Endodermal cell (in vitro differentiated cells): ENCODE data around the gene ANXA4. TPM values are rescaled to one million over a fixed set of nuclear protein-coding genes. Genes with fewer than 3 reads are reported as not detected.

Experiments used
- DNase-seq: peaks from one replicate; pipeline ENCODE4 v3.0.0-alpha.2; 2017
- H3K27ac ChIP-seq: 2 replicates; pipeline ENCODE4 v1.5.1; 2013; ENCODE audit warnings: mild to moderate bottlenecking, low read depth, low read length, moderate library complexity
- H3K27me3 ChIP-seq: 2 replicates; pipeline ENCODE4 v1.6.1; 2013; ENCODE audit warnings: mild to moderate bottlenecking, low read length, moderate library complexity; ENCODE audit not compliant: insufficient read depth, control insufficient read depth, poor library complexity, severe bottlenecking
- H3K36me3 ChIP-seq: 2 replicates; pipeline ENCODE4 v1.7.0; 2013; ENCODE audit warnings: mild to moderate bottlenecking, low read length, moderate library complexity; ENCODE audit not compliant: control insufficient read depth, insufficient read depth
- H3K4me1 ChIP-seq: one replicate; pipeline ENCODE4 v1.7.0; 2013; ENCODE audit warnings: low read length; ENCODE audit not compliant: control insufficient read depth, insufficient read depth
- H3K4me3 ChIP-seq: 2 replicates; pipeline ENCODE4 v1.5.1; 2013; ENCODE audit warnings: mild to moderate bottlenecking, low read length, moderate library complexity
- H3K9ac ChIP-seq: 2 replicates; pipeline ENCODE4 v1.6.1; 2013; ENCODE audit warnings: mild to moderate bottlenecking, low read length, moderate library complexity; ENCODE audit not compliant: poor library complexity, severe bottlenecking; ENCODE audit errors: extremely low read depth
- H3K9me3 ChIP-seq: 2 replicates; pipeline ENCODE4 v1.6.1; 2013; ENCODE audit warnings: mild to moderate bottlenecking, low read length, moderate library complexity; ENCODE audit not compliant: control insufficient read depth
- H3K27ac Mint-ChIP-seq: 2 replicates; pipeline ENCODE4 v1.8.0; 2020; ENCODE audit warnings: mixed read lengths
- H3K27me3 Mint-ChIP-seq: 2 replicates; pipeline ENCODE4 v1.8.0; 2021; ENCODE audit warnings: mild to moderate bottlenecking, mixed read lengths; ENCODE audit not compliant: insufficient read depth
- H3K36me3 Mint-ChIP-seq: 2 replicates; pipeline ENCODE4 v1.8.0; 2020; ENCODE audit warnings: low read depth, mixed read lengths
- H3K4me1 Mint-ChIP-seq: 2 replicates; pipeline ENCODE4 v1.8.0; 2020; ENCODE audit warnings: mixed read lengths
- H3K4me3 Mint-ChIP-seq: 2 replicates; pipeline ENCODE4 v1.8.0; 2020; ENCODE audit warnings: mild to moderate bottlenecking, moderate library complexity, mixed read lengths
- H3K9me3 Mint-ChIP-seq: 2 replicates; pipeline ENCODE4 v1.8.0; 2020; ENCODE audit warnings: mild to moderate bottlenecking, mixed read lengths
- WGBS, 2 experiments: methylation state at CpG; one replicate each; pipeline versions ENCODE4 v1.1.5 to v1.1.7; 2013; ENCODE audit warnings: missing lambda C conversion rate in 2 of 2, mixed read lengths in 1 of 2; ENCODE audit not compliant: insufficient coverage in 1 of 2, insufficient read length in 1 of 2; 5-methylcytosine and 5-hydroxymethylcytosine counted together
- total RNA-seq, 2 donors: library from RNA; stranded (reverse); fragmentation: NEBNext Ultra II Directional in 1 of 2; extraction: Animal tissue kit (Norgen Biotek cat#: 25700) in 1 of 2; gene quantifications; 2 replicates in 1 of 2; 3 replicates in 1 of 2; pipeline ENCODE4 v1.2.1, GENCODE V29; 2021
- TF ChIP-seq, protein P1 (sequence below): fragments of 200-600 bp; sonication (generic); conservative IDR thresholded peaks from 2 replicates; pipeline ENCODE4 v1.5.0; 2021; ENCODE audit warnings: antibody characterized with exemption, mild to moderate bottlenecking

The ANXA4 gene
- total RNA-seq, 2 donors from 2014 or later, result 18.0 to 21.4 TPM

- DNase-seq, result no peak
- H3K4me1 ChIP-seq, result no peaks in the 10 kb centered on the region
- no peak overlapping the region for H3K4me3 ChIP-seq
- H3K27ac Mint-ChIP-seq, result no peak overlapping the region
- H3K4me3 Mint-ChIP-seq, result no peak overlapping the region
- H3K36me3 Mint-ChIP-seq, result no peaks in the 10 kb centered on the region
- no peaks in the 10 kb centered on the region for H3K9me3 Mint-ChIP-seq
- no peaks in the 10 kb centered on the region for H3K9me3 ChIP-seq
- no peaks in the 10 kb centered on the region for H3K27me3 Mint-ChIP-seq
- no peaks in the 10 kb centered on the region for H3K36me3 ChIP-seq
- WGBS, 2 experiments, result 91 to 100% methylated on average over 5 of the region's 5 CpGs
- TF ChIP-seq, protein P1, sequence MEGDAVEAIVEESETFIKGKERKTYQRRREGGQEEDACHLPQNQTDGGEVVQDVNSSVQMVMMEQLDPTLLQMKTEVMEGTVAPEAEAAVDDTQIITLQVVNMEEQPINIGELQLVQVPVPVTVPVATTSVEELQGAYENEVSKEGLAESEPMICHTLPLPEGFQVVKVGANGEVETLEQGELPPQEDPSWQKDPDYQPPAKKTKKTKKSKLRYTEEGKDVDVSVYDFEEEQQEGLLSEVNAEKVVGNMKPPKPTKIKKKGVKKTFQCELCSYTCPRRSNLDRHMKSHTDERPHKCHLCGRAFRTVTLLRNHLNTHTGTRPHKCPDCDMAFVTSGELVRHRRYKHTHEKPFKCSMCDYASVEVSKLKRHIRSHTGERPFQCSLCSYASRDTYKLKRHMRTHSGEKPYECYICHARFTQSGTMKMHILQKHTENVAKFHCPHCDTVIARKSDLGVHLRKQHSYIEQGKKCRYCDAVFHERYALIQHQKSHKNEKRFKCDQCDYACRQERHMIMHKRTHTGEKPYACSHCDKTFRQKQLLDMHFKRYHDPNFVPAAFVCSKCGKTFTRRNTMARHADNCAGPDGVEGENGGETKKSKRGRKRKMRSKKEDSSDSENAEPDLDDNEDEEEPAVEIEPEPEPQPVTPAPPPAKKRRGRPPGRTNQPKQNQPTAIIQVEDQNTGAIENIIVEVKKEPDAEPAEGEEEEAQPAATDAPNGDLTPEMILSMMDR, result no peak
- H3K4me1 Mint-ChIP-seq, result peaks cover 14% of the 10 kb centered on the region
- no peak overlapping the region for H3K27ac ChIP-seq
- H3K27me3 ChIP-seq, result no peaks in the 10 kb centered on the region
- no peak overlapping the region for H3K9ac ChIP-seq
Measured at GRCh38 chr2:69729266-69729665, 12.7 kb upstream of the ANXA4 start.

DNA sequence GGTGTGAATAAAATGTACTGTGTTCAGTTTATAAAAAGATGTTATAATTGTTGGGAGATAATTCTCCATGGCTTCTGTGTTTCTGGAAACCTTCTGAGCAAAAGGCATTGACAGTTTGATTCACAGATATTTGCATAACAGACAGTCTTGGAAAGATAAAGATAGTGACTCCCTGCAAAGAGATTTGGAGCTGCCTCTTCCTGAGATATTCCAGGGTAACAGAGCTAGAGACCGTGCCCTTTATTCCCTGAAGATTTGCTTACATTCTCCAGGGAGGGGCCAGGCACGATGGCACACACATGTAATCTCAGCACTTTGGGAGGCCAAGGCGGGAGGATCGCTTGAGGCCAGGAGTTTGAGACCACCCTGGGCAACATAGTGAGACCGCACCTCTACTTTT lies 12.2 kb upstream of the ANXA4 start:
- H3K4me3 Mint-ChIP-seq, result no peak overlapping the region
- no peaks in the 10 kb centered on the region for H3K9me3 Mint-ChIP-seq
- Histone ChIP-seq H3K27ac (no peak overlapping the region), H3K27me3 (no peaks in the 10 kb centered on the region), H3K9ac (no peak overlapping the region), H3K4me1 (no peaks in the 10 kb centered on the region), H3K36me3 (no peaks in the 10 kb centered on the region), H3K4me3 (no peak overlapping the region), H3K9me3 (no peaks in the 10 kb centered on the region)
- H3K4me1 Mint-ChIP-seq, result peaks cover 18% of the 10 kb centered on the region
- H3K27ac Mint-ChIP-seq, result no peak overlapping the region
- no peaks in the 10 kb centered on the region for H3K27me3 Mint-ChIP-seq
- no peaks in the 10 kb centered on the region for H3K36me3 Mint-ChIP-seq
- no peak for DNase-seq
- WGBS, 2 experiments, result 87 to 92% methylated on average over 2 to 4 of the region's 5 CpGs
- TF ChIP-seq, protein P1, result no peak

- H3K9me3 ChIP-seq, result no peaks in the 10 kb centered on the region
Measured at GRCh38 chr2:69731147-69731970, 10.6 kb upstream of the ANXA4 start.

More at GRCh38 chr2:69731147-69731970, 10.6 kb upstream of the ANXA4 start:
- Histone ChIP-seq H3K36me3 (no peaks in the 10 kb centered on the region), H3K4me1 (no peaks in the 10 kb centered on the region), H3K4me3 (no peak overlapping the region), H3K9ac (no peak overlapping the region), H3K27me3 (no peaks in the 10 kb centered on the region), H3K27ac (no peak overlapping the region)
- Mint-ChIP-seq H3K4me1 (peaks cover 16% of the 10 kb centered on the region), H3K9me3 (no peaks in the 10 kb centered on the region), H3K4me3 (no peak overlapping the region), H3K36me3 (no peaks in the 10 kb centered on the region), H3K27ac (no peak overlapping the region), H3K27me3 (no peaks in the 10 kb centered on the region)
- 91 to 96% methylated on average over 5 of the region's 6 CpGs for WGBS, 2 experiments
- no peak for DNase-seq
- TF ChIP-seq, protein P1, result no peak
